ENCODE results near the gene PTPN2. TPM values are rescaled to one million over a fixed set of nuclear protein-coding genes. Genes with fewer than 3 reads are reported as not detected.

PTPN2 gene
- total and polyA plus RNA-seq, 2 of the 4 experiments (the other 2 are of a cell fraction), result 13.2 to 30.6 TPM

DNA sequence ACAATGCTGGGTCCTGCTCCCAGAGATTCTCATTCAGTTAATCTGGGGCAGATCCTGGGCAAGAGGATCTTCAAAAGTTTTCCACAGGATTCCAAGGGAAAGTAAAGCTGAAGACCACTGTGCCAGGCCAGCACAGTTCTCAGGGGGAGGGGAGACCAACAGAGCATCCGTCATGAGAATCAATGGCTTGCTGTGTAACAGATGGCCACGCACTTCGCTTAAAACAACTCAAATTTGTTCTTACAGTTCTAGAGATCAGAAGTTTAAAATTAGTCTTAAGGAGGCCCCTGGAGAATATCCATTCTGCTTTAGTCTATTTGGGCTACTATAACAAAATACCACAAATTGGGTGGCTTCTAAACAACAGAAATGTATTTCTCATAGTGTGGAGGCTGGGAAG lies 46.3 kb upstream of the PTPN2 start:
- Histone ChIP-seq H3K4me3 (ENCODE audit: insufficient read depth, low read depth, low read length) (no peak overlapping the region), H3K9me1 (ENCODE audit: insufficient read depth, low read length) (no peaks in the 10 kb centered on the region), H3K23ac (ENCODE audit: low read depth, low read length) (no peak overlapping the region), H4K20me1 (ENCODE audit: insufficient read depth, low read length) (no peaks in the 10 kb centered on the region), H3K79me1 (ENCODE audit: low read depth in 1 of 2, low read length in 2 of 2) (no peaks in the 10 kb centered on the region), H3K4me1 (ENCODE audit: control insufficient read depth, insufficient read depth, low read length) (no peaks in the 10 kb centered on the region), H2BK120ac (ENCODE audit: low read depth, low read length) (no peak overlapping the region), H2AK5ac (ENCODE audit: low read depth, low read length) (no peak overlapping the region), H3K27ac (ENCODE audit: insufficient read depth, low read length) (no peak overlapping the region), H3K4me2 (ENCODE audit: low read depth, low read length) (no peak overlapping the region), H4K91ac (ENCODE audit: insufficient read depth, low read depth, low read length) (no peak overlapping the region), H2BK15ac (ENCODE audit: low read depth, low read length) (no peak overlapping the region), H3K9ac (ENCODE audit: low read depth, low read length) (no peak overlapping the region), H3K56ac (ENCODE audit: extremely low read depth, insufficient read depth, low read length) (no peak overlapping the region), H3K9me3 (ENCODE audit: control insufficient read depth, insufficient read depth, low read length) (no peaks in the 10 kb centered on the region), H3K4ac (ENCODE audit: low read depth, low read length) (no peak overlapping the region), H3K36me3 (ENCODE audit: control insufficient read depth, insufficient read depth, low read length) (no peaks in the 10 kb centered on the region), H2AK9ac (replicated peaks; ENCODE audit: low read depth, low read length, poor library complexity) (no peak overlapping the region), H3K27me3 (ENCODE audit: control insufficient read depth, insufficient read depth, low read length) (no peaks in the 10 kb centered on the region), H4K5ac (ENCODE audit: low read depth, low read length) (no peak overlapping the region), H4K8ac (ENCODE audit: low read depth in 2 of 2, low read length in 2 of 2) (no peak overlapping the region), H2BK5ac (ENCODE audit: low read depth, low read length, poor library complexity, severe bottlenecking) (no peak overlapping the region), H2BK20ac (ENCODE audit: low read depth, low read length) (no peak overlapping the region), H2AFZ (replicated peaks; ENCODE audit: low read length, poor library complexity) (no peak overlapping the region), H3K18ac (ENCODE audit: low read depth, low read length) (no peak overlapping the region), H3K14ac (replicated peaks; ENCODE audit: low read depth, low read length) (no peak overlapping the region)
- whole genome bisulfite sequencing, 2 experiments (ENCODE audit: extremely low coverage in 2 of 2, insufficient read length in 1 of 2), result 82% methylated on average over 3 of the region's 3 CpGs; no CpG with 5 or more reads in 1 of the 2 experiments
- dilution Hi-C loops (cut with HindIII; ENCODE audit: low sequenced_read_pairs, unreplicated experiment), result no loop called here
- no TSS peak for BruUV-seq (replicated peaks)
- TF ChIP-seq MAFK (IDR thresholded peaks at IDR 0.05; ENCODE audit: low read depth, low read length) (no peak), NFE2L2 (IDR thresholded peaks at IDR 0.05; ENCODE audit: low read depth, low read length) (no peak)
- TF ChIP-seq, protein P1, sequence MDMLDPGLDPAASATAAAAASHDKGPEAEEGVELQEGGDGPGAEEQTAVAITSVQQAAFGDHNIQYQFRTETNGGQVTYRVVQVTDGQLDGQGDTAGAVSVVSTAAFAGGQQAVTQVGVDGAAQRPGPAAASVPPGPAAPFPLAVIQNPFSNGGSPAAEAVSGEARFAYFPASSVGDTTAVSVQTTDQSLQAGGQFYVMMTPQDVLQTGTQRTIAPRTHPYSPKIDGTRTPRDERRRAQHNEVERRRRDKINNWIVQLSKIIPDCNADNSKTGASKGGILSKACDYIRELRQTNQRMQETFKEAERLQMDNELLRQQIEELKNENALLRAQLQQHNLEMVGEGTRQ (IDR thresholded peaks at IDR 0.05; ENCODE audit: low read depth, low read length), result no peak
- POLR2A ChIA-PET (ENCODE audit: unreplicated experiment), result no interaction called here
- no peak for ATAC-seq (ENCODE audit: low read depth)
- intact Hi-C loops (cut with micrococcal nuclease), result no loop called here
- in situ Hi-C loops (cut with MboI; ENCODE audit: low sequenced_read_pairs), result loop anchor here (5.0 kb wide), 1 partner anchor 198 kb away; no protein-coding TSS in a partner anchor
- CTCF ChIA-PET, result no interaction called here
- DNase-seq, result no peak
